Neutrophil (primary cell): ENCODE data around the gene NIBAN1.

Experiments used
- H3K27ac ChIP-seq: fragments of 200-600 bp; sonication (generic); 2 replicates; pipeline ENCODE4 v1.5.1; 2016; ENCODE audit warnings: mild to moderate bottlenecking, moderate library complexity
- H3K27me3 ChIP-seq: fragments of 200-600 bp; sonication (generic); 2 replicates; pipeline ENCODE4 v1.6.0; 2016; ENCODE audit warnings: mild to moderate bottlenecking
- H3K36me3 ChIP-seq: fragments of 200-600 bp; sonication (generic); 2 replicates; pipeline ENCODE4 v1.5.1; 2017
- H3K4me1 ChIP-seq, 2 experiments: fragments of 200-600 bp in 1 of 2; sonication (generic) in 1 of 2; 1 replicate in 1 of 2; 2 replicates in 1 of 2; pipeline versions ENCODE4 v1.5.1 to v1.6.1; 2013 to 2016; ENCODE audit warnings: low read depth in 1 of 2, low read length in 1 of 2, mild to moderate bottlenecking in 1 of 2, moderate library complexity in 1 of 2; ENCODE audit not compliant: control insufficient read depth in 1 of 2, insufficient read depth in 1 of 2
- H3K4me3 ChIP-seq, 2 experiments: fragments of 200-600 bp in 1 of 2; sonication (generic) in 1 of 2; 1 replicate in 1 of 2; 2 replicates in 1 of 2; pipeline ENCODE4 v1.5.1; 2013 to 2016; ENCODE audit warnings: low read depth in 1 of 2, low read length in 1 of 2, mild to moderate bottlenecking in 1 of 2, moderate library complexity in 1 of 2
- H3K9me3 ChIP-seq: fragments of 200-600 bp; sonication (generic); 2 replicates; pipeline ENCODE4 v1.5.1; 2016
- TF ChIP-seq, protein P1 (sequence below): fragments of 200-600 bp; sonication (generic); IDR thresholded peaks from 2 replicates; pipeline ENCODE4 v1.5.1; 2016; ENCODE audit warnings: antibody characterized with exemption

Gene NIBAN1

DNA sequence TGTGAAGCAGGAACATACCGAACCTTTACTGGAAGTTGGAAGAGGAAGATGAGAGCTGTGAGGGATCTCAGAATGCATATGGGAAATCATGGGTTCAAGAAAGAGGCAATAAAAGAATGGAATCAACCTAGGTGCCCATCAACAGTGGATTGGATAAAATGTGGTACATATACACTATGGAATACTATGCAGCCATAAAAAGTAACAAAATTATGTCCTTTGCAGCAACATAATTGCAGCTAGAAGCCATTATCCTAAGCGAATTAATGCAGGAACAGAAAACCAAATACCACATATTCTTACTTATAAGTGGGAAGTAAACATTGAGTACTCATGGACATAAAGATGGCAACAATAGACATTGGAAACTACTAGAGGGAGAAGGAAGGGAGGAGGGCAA is 40.4 kb downstream of the NIBAN1 start:
- Histone ChIP-seq H3K4me1 (peaks cover 13 to 16% of the 10 kb centered on the region in 2 experiments), H3K9me3 (no peaks in the 10 kb centered on the region), H3K36me3 (peaks cover 24% of the 10 kb centered on the region), H3K27ac (no peak overlapping the region), H3K4me3 (no peak overlapping the region), H3K27me3 (no peaks in the 10 kb centered on the region)
- TF ChIP-seq, protein P1, sequence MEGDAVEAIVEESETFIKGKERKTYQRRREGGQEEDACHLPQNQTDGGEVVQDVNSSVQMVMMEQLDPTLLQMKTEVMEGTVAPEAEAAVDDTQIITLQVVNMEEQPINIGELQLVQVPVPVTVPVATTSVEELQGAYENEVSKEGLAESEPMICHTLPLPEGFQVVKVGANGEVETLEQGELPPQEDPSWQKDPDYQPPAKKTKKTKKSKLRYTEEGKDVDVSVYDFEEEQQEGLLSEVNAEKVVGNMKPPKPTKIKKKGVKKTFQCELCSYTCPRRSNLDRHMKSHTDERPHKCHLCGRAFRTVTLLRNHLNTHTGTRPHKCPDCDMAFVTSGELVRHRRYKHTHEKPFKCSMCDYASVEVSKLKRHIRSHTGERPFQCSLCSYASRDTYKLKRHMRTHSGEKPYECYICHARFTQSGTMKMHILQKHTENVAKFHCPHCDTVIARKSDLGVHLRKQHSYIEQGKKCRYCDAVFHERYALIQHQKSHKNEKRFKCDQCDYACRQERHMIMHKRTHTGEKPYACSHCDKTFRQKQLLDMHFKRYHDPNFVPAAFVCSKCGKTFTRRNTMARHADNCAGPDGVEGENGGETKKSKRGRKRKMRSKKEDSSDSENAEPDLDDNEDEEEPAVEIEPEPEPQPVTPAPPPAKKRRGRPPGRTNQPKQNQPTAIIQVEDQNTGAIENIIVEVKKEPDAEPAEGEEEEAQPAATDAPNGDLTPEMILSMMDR = no peak

DNA sequence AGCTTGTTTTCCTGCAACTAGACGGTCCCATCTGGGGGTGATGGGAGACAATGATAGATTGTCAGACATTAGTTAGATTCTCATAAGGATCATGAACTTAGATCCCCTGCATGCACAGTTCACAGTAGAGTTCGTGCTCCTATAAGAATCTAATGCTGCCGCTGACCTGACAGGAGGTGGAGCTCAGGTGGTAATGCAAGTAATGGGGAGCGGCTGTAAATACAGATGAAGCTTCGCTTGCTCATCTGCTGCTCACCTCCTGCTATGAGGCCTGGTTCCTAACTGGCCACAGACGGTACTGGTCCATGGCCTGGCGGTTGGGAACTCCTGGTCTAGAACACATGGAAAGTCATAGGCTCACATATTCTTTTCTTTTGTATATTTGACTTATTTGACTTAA is 42.0 kb downstream of the NIBAN1 start:
- H3K4me3 ChIP-seq = no peak overlapping the region
- H3K27ac ChIP-seq = no peak overlapping the region
- peaks cover 13 to 16% of the 10 kb centered on the region in 2 experiments for H3K4me1 ChIP-seq
- no peaks in the 10 kb centered on the region for H3K9me3 ChIP-seq
- TF ChIP-seq, protein P1 = no peak
- no peaks in the 10 kb centered on the region for H3K27me3 ChIP-seq
- H3K36me3 ChIP-seq = peaks cover 24% of the 10 kb centered on the region

DNA sequence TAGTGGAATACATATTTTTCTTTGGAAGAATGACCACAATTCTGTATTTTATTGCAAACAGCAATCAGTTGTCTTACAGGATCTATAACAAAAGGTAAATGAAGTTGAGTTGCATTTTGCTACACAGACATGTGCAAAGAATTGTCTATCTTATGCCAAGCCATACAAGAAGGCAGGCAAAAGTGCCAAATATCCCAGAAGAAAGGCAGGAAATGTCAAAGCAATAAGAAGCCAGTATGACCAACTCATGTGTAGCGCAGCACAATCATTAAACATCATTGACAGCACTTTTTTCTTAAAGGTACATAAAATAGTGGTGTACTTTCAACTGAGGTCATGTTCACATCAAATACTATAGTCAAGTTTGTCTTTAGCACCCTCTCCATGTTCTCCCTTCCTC is 42.7 kb downstream of the NIBAN1 start:
- Histone ChIP-seq H3K27ac (no peak overlapping the region), H3K27me3 (no peaks in the 10 kb centered on the region), H3K36me3 (peaks cover 24% of the 10 kb centered on the region), H3K4me1 (peaks cover 13 to 16% of the 10 kb centered on the region in 2 experiments), H3K4me3 (no peak overlapping the region), H3K9me3 (no peaks in the 10 kb centered on the region)
- TF ChIP-seq, protein P1 = no peak

DNA sequence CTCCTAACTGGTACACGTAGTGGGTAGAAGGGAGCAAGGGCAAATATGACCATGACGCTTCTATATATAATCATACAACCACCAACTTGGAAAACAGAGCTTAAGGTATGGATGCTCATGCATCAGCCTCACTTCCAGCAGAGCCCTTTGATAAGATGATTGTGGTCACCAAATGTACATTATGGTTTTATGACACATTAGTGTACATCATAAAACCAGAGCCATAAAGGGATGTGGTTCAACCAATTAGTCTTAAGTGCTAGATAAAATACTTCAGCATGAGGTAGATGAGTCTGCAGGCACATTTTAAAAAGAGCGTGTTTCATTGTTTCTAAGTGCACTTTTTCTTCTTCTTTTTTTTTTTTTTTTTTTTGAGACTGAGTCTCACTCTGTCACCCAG is 43.7 kb downstream of the NIBAN1 start:
- H3K36me3 ChIP-seq = peaks cover 24% of the 10 kb centered on the region
- H3K9me3 ChIP-seq = no peaks in the 10 kb centered on the region

DNA sequence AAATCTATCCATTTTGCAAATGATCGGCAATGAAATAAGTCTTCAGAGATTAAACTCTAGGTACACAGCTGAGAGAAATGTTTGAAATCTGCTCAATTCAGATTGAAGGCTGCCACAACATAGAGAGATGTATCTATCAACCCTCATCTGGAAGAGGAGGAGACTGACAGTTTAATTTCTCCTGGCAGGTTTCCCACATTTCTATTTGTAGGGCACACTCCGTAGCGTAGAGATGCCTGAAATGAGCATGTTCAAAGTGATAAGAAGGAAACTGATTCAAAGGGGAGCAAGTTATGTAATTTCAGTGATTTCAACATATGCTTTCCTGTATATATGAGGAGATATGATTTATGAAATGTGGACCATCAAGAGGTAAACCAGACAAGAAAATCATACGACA is 44.1 kb downstream of the NIBAN1 start:
- Histone ChIP-seq H3K36me3 (peaks cover 22% of the 10 kb centered on the region), H3K4me1 (peaks cover 13 to 16% of the 10 kb centered on the region in 2 experiments), H3K27ac (peak overlapping the region; percentile 61), H3K27me3 (no peaks in the 10 kb centered on the region), H3K4me3 (no peak overlapping the region), H3K9me3 (no peaks in the 10 kb centered on the region)
- TF ChIP-seq, protein P1 = no peak

More for the DNA sequence above, 43.7 kb downstream of the NIBAN1 start:
- TF ChIP-seq, protein P1 = no peak
- no peaks in the 10 kb centered on the region for H3K27me3 ChIP-seq
- no peak overlapping the region for H3K27ac ChIP-seq
- no peak overlapping the region for H3K4me3 ChIP-seq
- H3K4me1 ChIP-seq = peaks cover 13 to 16% of the 10 kb centered on the region in 2 experiments
